NK-92 (cell line): Measurements from ENCODE around the gene XKR3.
"Not testable (repeated sequence)": the region's sequence is repeated elsewhere in the genome, so short reads cannot be mapped to it uniquely, and the experiment has no call there.

Experiments used
- DNase-seq: peaks from one replicate; lab custom pipeline; 2025; ENCODE audit not compliant: unreplicated experiment; lab: John Stamatoyannopoulos, UW

XKR3 gene

DNA sequence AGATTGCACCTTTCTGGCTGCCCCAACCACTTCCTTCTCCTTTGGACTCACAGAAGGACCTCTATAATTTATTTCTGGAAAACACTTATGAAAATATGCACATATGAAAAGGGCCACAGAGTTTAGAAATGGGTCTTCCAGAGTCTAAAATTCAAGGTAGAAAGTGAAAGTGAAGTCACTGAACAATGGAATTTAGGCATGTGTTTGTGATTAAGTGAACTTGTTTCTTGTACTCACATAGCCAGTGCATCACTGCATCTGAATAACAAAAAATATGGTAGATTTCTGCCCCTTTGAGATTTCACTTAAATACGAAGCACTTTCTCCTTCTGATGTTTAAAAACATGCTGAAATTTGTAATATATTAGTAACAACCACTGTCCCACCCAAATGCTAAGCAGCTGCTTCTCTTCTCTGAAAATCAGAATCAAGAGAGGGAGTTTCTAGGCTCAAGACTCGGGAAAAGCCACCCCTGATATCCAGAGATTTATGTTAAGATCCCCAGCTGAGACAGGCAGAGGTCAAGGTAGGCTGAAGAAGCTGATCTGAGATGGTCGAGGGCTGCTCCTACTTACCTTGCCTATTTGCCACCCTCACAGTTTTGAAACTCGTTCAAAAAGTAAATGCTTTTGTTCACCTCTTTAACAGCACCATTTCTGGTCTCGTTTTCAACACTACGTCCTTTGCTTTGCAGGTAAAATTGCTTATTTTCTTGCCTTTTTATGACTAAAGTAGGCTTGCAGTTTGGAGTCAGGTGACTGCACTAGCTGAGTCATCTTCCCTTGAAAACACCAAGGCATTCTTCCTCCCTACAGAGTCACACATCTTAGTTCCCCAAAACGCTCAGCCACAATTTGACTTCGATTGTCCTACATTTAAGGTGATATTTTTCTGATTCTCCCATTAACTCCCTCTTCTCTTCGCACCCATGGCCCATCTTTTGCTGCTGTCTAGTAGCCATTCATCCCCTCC lies at the start of gene XKR3:
TSS of gene XKR3 (minus strand) at position 696 of the 972 bp plus-strand sequence. CDS start 17,338 bp downstream, outside the sequence.
- DNase-seq = no peak

- not testable (repeated sequence) for DNase-seq
These were observed 44.4 kb upstream of the XKR3 start for GRCh38 chr22:16869640-16870039.

DNA sequence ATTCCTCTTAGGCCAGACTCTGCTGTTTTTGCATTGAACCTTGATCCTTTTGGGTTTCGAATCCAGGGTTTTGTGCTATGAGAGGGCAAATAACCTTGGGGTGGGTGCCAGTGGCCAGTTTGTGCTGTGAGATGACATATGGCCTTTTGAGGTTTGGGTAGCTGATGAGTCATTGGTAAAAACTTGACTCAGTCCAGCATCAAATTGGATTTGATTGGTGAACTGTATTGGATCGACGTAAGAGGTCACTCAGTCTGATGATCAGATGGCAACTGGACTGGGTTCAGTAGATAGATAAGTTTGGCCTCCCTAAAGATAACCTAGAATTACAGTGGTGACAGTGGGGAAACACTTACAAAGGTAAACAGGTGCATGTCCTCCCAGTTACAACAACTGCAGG lies 41.0 kb upstream of the XKR3 start:
- no peak for DNase-seq

DNA sequence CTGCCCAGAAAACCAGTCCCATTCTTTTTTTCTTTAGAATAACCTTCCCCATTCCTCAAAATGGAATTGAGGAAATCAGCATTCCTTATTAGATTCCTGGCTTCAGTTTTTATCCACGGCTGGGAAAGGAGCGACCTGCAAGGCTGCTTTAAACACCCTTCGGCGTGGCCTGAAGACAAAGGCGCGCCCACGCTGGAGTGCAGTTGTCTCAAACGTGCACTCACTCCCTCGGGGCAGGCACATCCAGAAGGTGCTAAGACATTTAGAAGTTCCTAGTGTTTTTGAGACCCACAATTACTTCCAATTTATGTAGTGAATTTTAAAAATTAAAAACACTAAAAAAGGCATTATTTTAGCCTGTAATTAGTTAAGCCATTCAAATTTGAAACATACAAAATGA lies 31.6 kb upstream of the XKR3 start:
- not testable (repeated sequence) for DNase-seq

DNA sequence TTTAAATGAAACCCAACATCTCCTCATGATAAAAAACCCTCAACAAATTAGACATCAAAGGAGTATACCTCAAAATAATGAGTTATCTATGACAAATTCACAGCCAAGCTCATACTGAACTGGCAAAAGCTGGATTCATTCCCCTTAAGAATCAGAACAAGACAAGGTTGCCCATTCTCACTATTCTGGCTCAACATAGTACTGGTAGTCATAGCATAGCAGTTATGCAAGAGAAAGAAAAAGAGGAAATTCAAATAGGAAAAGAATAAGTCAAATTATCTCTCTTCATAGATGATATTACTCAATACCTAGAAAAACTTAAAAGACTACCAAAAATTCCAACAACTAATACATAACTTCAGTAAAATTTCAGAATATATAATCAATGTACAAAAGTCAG lies 29.4 kb upstream of the XKR3 start:
- DNase-seq = no peak

GRCh38 chr22:16851268-16851996 lies 26.2 kb upstream of the XKR3 start:
- DNase-seq = not testable (repeated sequence)

DNA sequence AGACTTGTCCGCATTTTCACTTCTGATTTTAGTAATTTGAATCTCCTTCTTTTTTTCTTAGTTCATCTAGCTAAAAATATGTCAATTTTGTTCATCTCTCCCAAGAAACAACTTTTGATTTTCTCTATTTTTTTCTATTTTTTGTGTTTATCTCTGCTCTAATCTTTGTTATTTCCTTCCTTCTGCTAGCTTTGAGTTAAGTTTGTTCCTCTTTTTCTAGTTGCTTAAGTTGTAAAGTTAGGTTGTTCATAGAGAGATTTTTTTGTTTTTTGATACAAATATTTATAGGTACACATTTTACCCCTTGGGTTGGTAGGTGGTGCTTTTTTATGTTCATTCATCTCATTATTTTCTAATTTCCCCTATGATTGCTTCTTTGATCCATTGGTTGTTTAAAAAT lies 22.1 kb upstream of the XKR3 start:
- no peak for DNase-seq

DNA sequence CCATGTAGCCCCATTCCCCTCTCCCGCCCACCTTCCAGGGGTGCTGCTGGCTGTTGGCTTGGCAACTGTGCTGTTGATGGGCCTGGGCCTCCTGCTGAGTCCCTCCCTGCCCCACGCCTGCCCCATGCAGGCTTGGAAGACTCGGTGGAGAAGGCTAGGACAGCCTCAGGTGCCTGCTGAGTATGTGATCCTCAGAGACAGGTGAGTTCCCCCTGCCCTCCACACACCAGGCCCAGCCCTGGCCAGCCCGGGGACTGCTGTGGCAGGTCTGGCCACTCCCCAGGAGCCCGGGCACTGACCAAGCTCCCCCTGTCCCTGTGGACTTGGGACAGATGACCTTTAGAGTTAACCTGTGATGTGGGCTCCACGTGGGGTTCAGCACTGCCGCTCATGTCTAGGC lies 20.7 kb upstream of the XKR3 start:
- no peak for DNase-seq

- no peak for DNase-seq
These were observed 20.3 kb upstream of the XKR3 start for GRCh38 chr22:16845465-16845864.

DNA sequence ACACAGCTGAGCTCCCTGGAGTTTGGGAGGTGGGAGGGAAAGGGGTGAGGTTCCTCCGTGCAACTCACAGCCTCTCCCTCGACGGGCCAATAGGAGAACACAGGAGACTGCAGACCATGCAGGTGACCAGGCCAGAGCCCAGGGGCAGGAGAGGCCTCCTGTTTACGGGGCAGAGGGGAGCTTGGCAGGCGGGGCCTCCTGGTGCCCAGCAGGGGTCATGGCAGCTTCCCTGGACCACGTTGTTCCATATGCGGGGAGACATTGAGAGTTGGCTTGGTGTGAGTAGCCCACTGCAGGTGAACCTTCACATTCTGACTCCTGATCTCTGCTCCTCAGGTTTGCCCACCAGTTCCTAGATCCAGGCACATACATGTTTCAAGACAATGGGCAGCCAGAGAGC lies 19.3 kb upstream of the XKR3 start:
- DNase-seq = no peak

DNA sequence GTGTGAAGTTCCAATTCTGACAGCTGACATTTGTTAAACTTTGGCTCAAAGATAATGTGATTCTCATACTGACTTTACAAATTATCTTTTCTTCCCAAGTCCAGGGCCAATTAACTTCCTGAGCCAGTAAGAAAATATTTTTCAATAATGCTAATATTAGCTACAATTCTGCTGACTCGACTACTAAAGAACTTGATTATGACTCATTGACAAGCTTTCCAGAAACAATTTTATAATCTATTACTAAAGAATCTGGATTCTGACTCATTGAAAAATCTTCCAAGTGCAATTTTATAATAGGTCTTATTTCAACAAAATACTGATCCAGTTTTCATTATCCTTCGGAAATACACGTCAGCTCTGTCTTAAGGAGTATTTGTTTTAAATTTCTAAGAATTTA lies 12.9 kb upstream of the XKR3 start:
- no peak for DNase-seq

DNA sequence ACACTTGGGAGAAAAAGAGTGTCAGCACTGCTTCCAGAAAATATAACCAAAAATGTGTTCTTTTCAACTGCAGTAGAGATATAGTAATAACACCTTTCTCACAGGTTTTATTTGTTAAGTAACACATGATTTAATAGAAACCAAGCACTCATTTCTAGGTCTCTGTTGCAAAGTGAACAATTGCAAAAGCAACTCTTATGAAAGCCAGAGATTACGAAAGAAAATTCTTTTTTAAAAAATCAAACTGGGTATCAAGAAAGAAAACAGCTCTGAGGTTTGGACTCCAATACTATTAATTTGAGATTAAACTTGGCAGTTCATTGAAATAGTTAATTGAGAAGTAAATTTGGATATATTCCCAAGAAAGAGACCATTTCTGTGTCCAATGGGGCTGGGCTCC lies 9.8 kb upstream of the XKR3 start:
- no peak for DNase-seq

DNA sequence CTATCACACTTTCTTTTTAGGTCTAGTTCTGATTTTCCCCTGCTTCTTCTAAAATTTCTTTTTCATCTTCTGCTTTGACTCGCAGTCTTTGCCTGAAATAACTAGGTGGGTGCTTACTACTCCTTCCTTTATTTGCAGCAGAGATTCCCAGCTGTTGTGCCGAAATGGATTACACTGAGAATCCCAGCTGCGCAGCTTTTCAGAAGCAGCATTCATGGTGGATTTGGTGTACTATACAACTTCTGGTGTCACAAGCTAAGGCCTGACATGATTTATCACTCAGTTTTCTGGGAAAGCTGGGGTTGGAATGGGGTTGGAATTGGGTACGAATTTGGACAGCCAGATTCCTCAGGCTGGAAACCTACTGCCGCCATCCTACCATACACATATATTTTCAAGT lies 6.0 kb upstream of the XKR3 start:
- DNase-seq = no peak

DNA sequence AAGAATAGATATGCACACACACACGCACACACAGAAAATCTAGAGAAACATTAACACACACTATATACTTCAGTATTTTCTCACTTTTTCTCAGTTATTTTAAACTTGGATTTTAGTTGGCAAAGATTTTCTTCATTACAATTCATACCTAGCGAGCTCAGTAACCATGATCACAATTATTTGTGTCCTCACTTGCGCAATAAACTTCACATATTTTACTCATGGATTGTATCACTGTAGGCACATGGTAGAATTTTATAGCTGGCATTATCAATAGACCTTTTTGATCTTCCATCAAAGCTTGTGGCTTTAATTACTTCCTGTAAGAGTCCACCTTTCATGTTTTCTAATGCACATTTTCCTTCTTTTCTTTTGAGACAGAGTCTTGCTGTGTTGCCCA lies 4.8 kb upstream of the XKR3 start:
- no peak for DNase-seq

DNA sequence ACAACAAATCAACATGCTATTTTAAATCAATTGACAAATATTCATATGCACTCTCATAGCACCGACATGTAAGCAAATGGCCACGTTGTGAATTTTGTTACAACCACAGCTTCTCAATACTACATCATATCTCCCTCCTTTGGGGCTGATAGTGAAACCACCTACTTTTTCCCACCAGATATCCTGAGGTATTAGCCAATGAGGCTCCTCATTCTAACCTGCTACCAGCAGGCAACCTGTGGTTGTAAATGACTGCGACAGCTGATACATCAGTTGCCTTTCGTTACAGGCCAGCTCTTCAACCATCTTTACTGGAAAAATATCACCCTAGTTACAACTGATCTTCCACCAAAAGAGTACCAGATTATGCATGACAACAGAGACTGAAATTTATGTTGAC lies 3.7 kb upstream of the XKR3 start:
- no peak for DNase-seq

DNA sequence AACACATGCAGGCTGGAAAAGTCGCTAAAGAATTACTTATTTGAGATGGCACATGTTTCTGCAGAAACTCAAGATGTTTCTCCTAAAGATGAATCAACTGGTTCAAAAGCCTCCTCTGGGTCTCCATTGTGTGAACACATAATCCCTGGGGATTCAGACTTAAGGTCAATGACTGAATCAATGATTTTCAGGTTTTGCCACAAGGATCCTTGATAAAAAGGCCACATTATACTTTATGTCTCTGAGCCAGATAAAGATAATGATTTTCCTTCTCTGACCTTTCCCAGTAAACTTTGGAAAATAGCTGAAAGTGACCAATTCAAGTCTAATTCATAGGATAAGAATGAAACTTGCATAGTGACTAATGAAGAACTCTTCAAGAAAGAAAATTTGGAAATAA lies 2.3 kb upstream of the XKR3 start:
- DNase-seq = no peak

- DNase-seq = no peak
These were observed 6.0 kb downstream of the XKR3 start for GRCh38 chr22:16819249-16819648.

- DNase-seq = no peak
These were observed 6.7 kb downstream of the XKR3 start for GRCh38 chr22:16818538-16818937.

- DNase-seq = no peak
These were observed 10.1 kb downstream of the XKR3 start for GRCh38 chr22:16815073-16815472.

GRCh38 chr22:16810188-16810802 lies 14.9 kb downstream of the XKR3 start:
- DNase-seq = no peak

DNA sequence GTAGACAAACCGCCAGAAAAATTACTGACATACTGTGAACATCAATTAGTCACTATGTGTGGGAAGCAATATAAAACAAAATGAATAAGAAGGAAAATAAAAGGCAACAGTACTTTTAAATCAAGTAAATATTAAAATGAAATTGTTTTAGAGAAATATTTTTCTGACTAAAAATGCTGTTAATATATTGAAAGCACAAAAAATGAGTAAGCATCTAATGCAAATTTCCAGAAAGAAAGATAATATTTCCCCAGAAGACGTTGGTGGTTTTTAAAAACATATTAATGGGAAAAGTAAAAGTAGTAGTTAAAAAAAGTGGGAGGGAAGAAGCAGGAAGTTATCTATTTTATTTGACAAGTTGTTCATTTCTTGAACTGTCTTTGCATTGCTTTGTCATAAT lies 16.5 kb downstream of the XKR3 start:
- no peak for DNase-seq

GRCh38 chr22:16807109-16807508 lies 18.1 kb downstream of the XKR3 start:
- no peak for DNase-seq
